Transverse colon (tissue), 4 donors: ENCODE data around the gene NFYC.

Source experiments
- CTCF ChIP-seq, 5 experiments: fragments of 200-600 bp in 3 of 5; fragments of 450-650 bp in 2 of 5; sonication (generic) in 3 of 5; IDR thresholded peaks; 1 replicate in 2 of 5; 2 replicates in 3 of 5; pipeline ENCODE4 v1.5.1; 2016 to 2017; ENCODE audit warnings: antibody characterized with exemption in 5 of 5, inconsistent platforms in 3 of 5, mild to moderate bottlenecking in 2 of 5, moderate library complexity in 1 of 5
- POLR2AphosphoS5 ChIP-seq, 3 donors: sonication (generic); formaldehyde crosslinking; IDR thresholded peaks; one replicate each; pipeline ENCODE4 v1.6.1; 2016; ENCODE audit warnings: antibody characterized with exemption in 3 of 3

- TF ChIP-seq POLR2AphosphoS5 (IDR thresholded peaks at IDR 0.05) (no peak), CTCF (IDR thresholded peaks at IDR 0.05) (no peak)
Observed at GRCh38 chr1:40693425-40693824, 1.9 kb downstream of the NFYC start.
